A549 (cell line): ENCODE results near the gene FOS. TPM values are rescaled to one million over a fixed set of nuclear protein-coding genes. Genes with fewer than 3 reads are reported as not detected.
A peak's percentile ranks its signal among the peaks of the same experiment; 100 is the strongest.

Experiments
- ATAC-seq, 2 experiments: fragments of 200-7000 bp in 1 of 2; fragments of >200 bp in 1 of 2; cut with Nextera tagmentation in 1 of 2; cut with Tn5 transposase in 1 of 2; 3 replicates each; pipeline versions ENCODE4 v1.8.0 to v1.9.1; 2018 to 2020; ENCODE audit warnings: mild to moderate bottlenecking in 1 of 2, moderate library complexity in 1 of 2
- CTCF ChIA-PET: fragments of 300-600 bp; sonication (Branson Sonifier 250); formaldehyde crosslinking; extraction: SDS; loops from one replicate; lab custom pipeline; 2021; ENCODE audit warnings: antibody characterized with exemption, inconsistent platforms; lab: Yijun Ruan, JAX
- POLR2A ChIA-PET: fragments of 350-600 bp; formaldehyde crosslinking; extraction: SDS; loops from one replicate; lab custom pipeline; 2021; ENCODE audit warnings: antibody characterized with exemption, inconsistent platforms; lab: Yijun Ruan, JAX
- DNase-seq, 2 experiments: peaks; one replicate each; pipeline versions ENCODE4 v3.0.0 to v3.0.0-alpha.2; 2011 to 2016; ENCODE audit warnings: low read depth in 1 of 2, low spot score in 1 of 2
- FAIRE-seq: peaks from 2 replicates; lab custom pipeline; 2011; peaks lifted over from hg19 to GRCh38; lab: Jason Lieb, UNC
- H3K27ac ChIP-seq, 2 experiments: fragments of >200 bp; sonication (Bioruptor Twin); formaldehyde crosslinking; 3 replicates each; pipeline ENCODE4 v1.5.1; 2016 to 2017
- H3K4me1 ChIP-seq: fragments of >200 bp; sonication (Bioruptor Twin); formaldehyde crosslinking; 3 replicates; pipeline ENCODE4 v1.6.1; 2016
- H3K4me2 ChIP-seq: fragments of >200 bp; sonication (Bioruptor Twin); formaldehyde crosslinking; 3 replicates; pipeline ENCODE4 v1.6.1; 2016
- H3K4me3 ChIP-seq: fragments of >200 bp; sonication (Bioruptor Twin); formaldehyde crosslinking; 3 replicates; pipeline ENCODE4 v1.5.1; 2016
- H3K9me3 ChIP-seq: fragments of >200 bp; sonication (Bioruptor Twin); formaldehyde crosslinking; 3 replicates; pipeline ENCODE4 v1.6.1; 2016
- BHLHE40 ChIP-seq: IDR thresholded peaks from 2 replicates; pipeline ENCODE4 v1.6.1; 2012; ENCODE audit warnings: low read depth, low read length, inconsistent platforms
- CBX2 ChIP-seq: fragments of 200-600 bp; sonication (generic); IDR thresholded peaks from 2 replicates; pipeline ENCODE4 v1.6.1; 2016; ENCODE audit warnings: low read depth, mild to moderate bottlenecking, borderline replicate concordance
- CEBPB ChIP-seq, 2 experiments: fragments of >200 bp in 1 of 2; sonication (Bioruptor Twin) in 1 of 2; formaldehyde crosslinking in 1 of 2; IDR thresholded peaks; 2 replicates each; pipeline ENCODE4 v1.6.1; 2012 to 2016
- CHD2 ChIP-seq: fragments of 150-350 bp; IDR thresholded peaks from 2 replicates; pipeline ENCODE4 v1.6.1; 2014; ENCODE audit warnings: low read length; ENCODE audit not compliant: partially characterized antibody
- EHF ChIP-seq: fragments of 250-450 bp; sonication (Bioruptor Pico); IDR thresholded peaks from 2 replicates; pipeline ENCODE4 v1.5.0; 2020; ENCODE audit warnings: mild to moderate bottlenecking
- FOSL2 ChIP-seq, 2 experiments: fragments of 450-650 bp in 1 of 2; fragments of >200 bp in 1 of 2; sonication (Bioruptor Twin) in 1 of 2; formaldehyde crosslinking; IDR thresholded peaks; 2 replicates each; pipeline versions ENCODE4 v1.5.0 to v1.6.1; 2016 to 2020; ENCODE audit warnings: mild to moderate bottlenecking in 1 of 2, moderate library complexity in 1 of 2
- HEYL ChIP-seq: fragments of 250-450 bp; sonication (Bioruptor Pico); IDR thresholded peaks from 2 replicates; pipeline ENCODE4 v1.8.0; 2021; ENCODE audit warnings: mild to moderate bottlenecking, moderate library complexity
- HOXA7 ChIP-seq: fragments of 250-450 bp; sonication (Bioruptor Pico); IDR thresholded peaks from 2 replicates; pipeline ENCODE4 v1.5.0; 2020; ENCODE audit warnings: mild to moderate bottlenecking, moderate library complexity
- HOXB13 ChIP-seq: fragments of 250-450 bp; sonication (Bioruptor Pico); IDR thresholded peaks from 2 replicates; pipeline ENCODE4 v1.5.0; 2020; ENCODE audit warnings: low read depth, mild to moderate bottlenecking, moderate library complexity
- NFE2L2 ChIP-seq: fragments of 150-350 bp; conservative IDR thresholded peaks from 2 replicates; pipeline ENCODE4 v1.6.1; 2014; ENCODE audit warnings: low read length
- NR3C1 ChIP-seq: fragments of >200 bp; sonication (Bioruptor Twin); formaldehyde crosslinking; IDR thresholded peaks from 3 replicates; pipeline ENCODE4 v1.6.1; 2017
- PHF8 ChIP-seq: fragments of 200-600 bp; sonication (generic); IDR thresholded peaks from 2 replicates; pipeline ENCODE4 v1.6.1; 2016; ENCODE audit warnings: low read depth, mild to moderate bottlenecking, antibody characterized with exemption, moderate library complexity, borderline replicate concordance
- RFX5 ChIP-seq: fragments of 450-650 bp; IDR thresholded peaks from 2 replicates; pipeline ENCODE4 v1.7.1; 2014; ENCODE audit warnings: antibody characterized with exemption, mild to moderate bottlenecking, moderate library complexity
- RNF2 ChIP-seq: fragments of 200-600 bp; sonication (generic); IDR thresholded peaks from 2 replicates; pipeline ENCODE4 v1.6.1; 2016; ENCODE audit warnings: low read depth, mild to moderate bottlenecking, antibody characterized with exemption, moderate library complexity, borderline replicate concordance
- SREBF2 ChIP-seq: fragments of 450-650 bp; IDR thresholded peaks from 2 replicates; pipeline ENCODE4 v1.6.1; 2014; ENCODE audit warnings: mild to moderate bottlenecking, moderate library complexity
- TFCP2L1 ChIP-seq: fragments of 250-450 bp; sonication (Bioruptor Pico); IDR thresholded peaks from 2 replicates; pipeline ENCODE4 v1.5.0; 2021; ENCODE audit warnings: mild to moderate bottlenecking
- TP53 ChIP-seq: fragments of 250-450 bp; sonication (Bioruptor Pico); IDR thresholded peaks from 2 replicates; pipeline ENCODE4 v1.5.0; 2021; ENCODE audit warnings: mild to moderate bottlenecking, moderate library complexity
- ZC3H11A ChIP-seq: fragments of 450-650 bp; IDR thresholded peaks from 2 replicates; pipeline ENCODE4 v1.6.1; 2014; ENCODE audit warnings: antibody characterized with exemption, mild to moderate bottlenecking
- ZFP36 ChIP-seq: fragments of 450-650 bp; IDR thresholded peaks from 2 replicates; pipeline ENCODE4 v1.6.1; 2014; ENCODE audit warnings: borderline replicate concordance; ENCODE audit not compliant: partially characterized antibody
- ZSCAN20 ChIP-seq: fragments of 250-450 bp; sonication (Bioruptor Pico); IDR thresholded peaks from 2 replicates; pipeline ENCODE4 v1.8.0; 2022; ENCODE audit warnings: mild to moderate bottlenecking, moderate library complexity
- WGBS: methylation state at CpG from one replicate; pipeline ENCODE4 v1.1.6; 2017; ENCODE audit errors: missing lambda C conversion rate; 5-methylcytosine and 5-hydroxymethylcytosine counted together
- polyA minus RNA-seq: library from RNA; depleted of rRNA, polyadenylated mRNA; stranded (reverse); fragments of >200 nt; gene quantifications from 2 replicates; pipeline ENCODE4 v1.2.3, GENCODE V29; 2011; rRNA and poly(A)+ RNA removed
- polyA plus RNA-seq, 4 experiments: library from polyadenylated mRNA; depleted of rRNA in 3 of 4; stranded (reverse); fragments of >200 nt; fragmentation: RNase III in 1 of 4; extraction: RNeasy Plus Mini Kit Qiagen cat#74134 plus additional on column Dnase treatment in 1 of 4; gene quantifications; 2 replicates in 3 of 4; 3 replicates in 1 of 4; pipeline ENCODE4 v1.2.3, GENCODE V29; 2011 to 2017
- TF ChIP-seq, protein P1 (sequence below): IDR thresholded peaks from 2 replicates; pipeline ENCODE4 v1.6.1; 2012; ENCODE audit warnings: low read depth, borderline replicate concordance
- TF ChIP-seq, protein P2 (sequence below): fragments of >200 bp; sonication (Bioruptor Twin); formaldehyde crosslinking; IDR thresholded peaks from 3 replicates; pipeline ENCODE4 v1.5.1; 2016
- TF ChIP-seq, protein P3 (sequence below): fragments of 150-350 bp; IDR thresholded peaks from 2 replicates; pipeline ENCODE4 v1.6.1; 2014; ENCODE audit warnings: low read depth, mild to moderate bottlenecking, low read length
- TF ChIP-seq, protein P4 (sequence below): IDR thresholded peaks from 2 replicates; pipeline ENCODE4 v1.6.1; 2012
- TF ChIP-seq, protein P5 (sequence below): IDR thresholded peaks from 2 replicates; pipeline ENCODE4 v1.6.1; 2012
- TF ChIP-seq, protein P6 (sequence below): fragments of 250-450 bp; sonication (Bioruptor Pico); IDR thresholded peaks from 2 replicates; pipeline ENCODE4 v1.5.0; 2021; ENCODE audit warnings: mild to moderate bottlenecking, moderate library complexity, borderline replicate concordance
- TF ChIP-seq, protein P7 (sequence below): fragments of 200-600 bp; sonication (generic); IDR thresholded peaks from 2 replicates; pipeline ENCODE4 v1.6.1; 2016; ENCODE audit warnings: antibody characterized with exemption, mild to moderate bottlenecking, moderate library complexity

The FOS gene
- polyA plus RNA-seq (2011; rRNA removed) = 197 and 256 TPM in 2 replicates
- 224 and 245 TPM in 2 replicates for polyA plus RNA-seq (2012; cell fraction: cytosol; rRNA removed)
- polyA plus RNA-seq (2012; cell fraction: nucleus; rRNA removed) = 701 and 1,020 TPM in 2 replicates
- polyA plus RNA-seq (2017; fragmentation: RNase III; extraction: RNeasy Plus Mini Kit Qiagen cat#74134 plus additional on column Dnase treatment) = 2.0 to 4.2 TPM (median 2.7 TPM) in 3 replicates
- polyA minus RNA-seq = 237 and 281 TPM in 2 replicates

DNA sequence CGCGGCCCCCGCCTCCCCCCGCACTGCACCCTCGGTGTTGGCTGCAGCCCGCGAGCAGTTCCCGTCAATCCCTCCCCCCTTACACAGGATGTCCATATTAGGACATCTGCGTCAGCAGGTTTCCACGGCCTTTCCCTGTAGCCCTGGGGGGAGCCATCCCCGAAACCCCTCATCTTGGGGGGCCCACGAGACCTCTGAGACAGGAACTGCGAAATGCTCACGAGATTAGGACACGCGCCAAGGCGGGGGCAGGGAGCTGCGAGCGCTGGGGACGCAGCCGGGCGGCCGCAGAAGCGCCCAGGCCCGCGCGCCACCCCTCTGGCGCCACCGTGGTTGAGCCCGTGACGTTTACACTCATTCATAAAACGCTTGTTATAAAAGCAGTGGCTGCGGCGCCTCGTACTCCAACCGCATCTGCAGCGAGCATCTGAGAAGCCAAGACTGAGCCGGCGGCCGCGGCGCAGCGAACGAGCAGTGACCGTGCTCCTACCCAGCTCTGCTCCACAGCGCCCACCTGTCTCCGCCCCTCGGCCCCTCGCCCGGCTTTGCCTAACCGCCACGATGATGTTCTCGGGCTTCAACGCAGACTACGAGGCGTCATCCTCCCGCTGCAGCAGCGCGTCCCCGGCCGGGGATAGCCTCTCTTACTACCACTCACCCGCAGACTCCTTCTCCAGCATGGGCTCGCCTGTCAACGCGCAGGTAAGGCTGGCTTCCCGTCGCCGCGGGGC, at the start of gene FOS:
FOS (plus strand) TSS at position 407 of the 731 bp plus-strand sequence; CDS start at position 562, 155 bp downstream.
- peak within 1 kb of the TSS; percentile 65 for H3K4me3 ChIP-seq
- ChIA-PET POLR2A (interaction anchor here (0.6 to 3.0 kb wide), 12 partner anchors 9 to 209 kb away, joined by 3 to 17 read pairs (median 4); partner anchors contain the start of gene ZC2HC1C), CTCF (no interaction called here)
- WGBS = 2% methylated on average over 49 of the region's 69 CpGs
- DNase-seq = peak; percentile 96 to 98
- ATAC-seq = peak; percentile 70
- FAIRE-seq = no peak
- no peaks in the 10 kb centered on the region for H3K9me3 ChIP-seq
- peak within 1 kb of the TSS; percentile 85 to 97 for H3K27ac ChIP-seq
- H3K4me1 ChIP-seq = peaks cover 28% of the 10 kb centered on the region
- peak within 1 kb of the TSS; percentile 91 for H3K4me2 ChIP-seq
- TF ChIP-seq CEBPB (IDR thresholded peaks at IDR 0.05) (no peak), PHF8 (peak; percentile 69), CBX2 (peak; percentile 76; the same call in 1 of the 2 replicates), BHLHE40 (peak; percentile 81), RNF2 (no peak), CHD2 (no peak), HEYL (CRISPR knock-in tag) (no peak), ZC3H11A (no peak), TP53 (CRISPR knock-in tag) (0 out of 2 replicates have a peak, but pooled peaks have one; percentile 73), EHF (CRISPR knock-in tag) (no peak), TFCP2L1 (CRISPR knock-in tag) (peak; percentile 93), ZFP36 (peak; percentile 37), SREBF2 (no peak), HOXA7 (CRISPR knock-in tag) (no peak; the same call in 1 of the 2 replicates), RFX5 (peak; percentile 47; the same call in 1 of the 2 replicates), HOXB13 (CRISPR knock-in tag) (peak; percentile 43; the same call in 1 of the 2 replicates), NR3C1 (no peak), NFE2L2 (no peak), ZSCAN20 (CRISPR knock-in tag) (no peak), FOSL2 (IDR thresholded peaks at IDR 0.05) (no peak), FOSL2 (CRISPR knock-in tag; IDR thresholded peaks at IDR 0.05) (no peak; the same call in 1 of the 2 replicates)
- TF ChIP-seq, protein P1, sequence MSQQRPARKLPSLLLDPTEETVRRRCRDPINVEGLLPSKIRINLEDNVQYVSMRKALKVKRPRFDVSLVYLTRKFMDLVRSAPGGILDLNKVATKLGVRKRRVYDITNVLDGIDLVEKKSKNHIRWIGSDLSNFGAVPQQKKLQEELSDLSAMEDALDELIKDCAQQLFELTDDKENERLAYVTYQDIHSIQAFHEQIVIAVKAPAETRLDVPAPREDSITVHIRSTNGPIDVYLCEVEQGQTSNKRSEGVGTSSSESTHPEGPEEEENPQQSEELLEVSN = no peak; the same call in 1 of the 2 replicates
- TF ChIP-seq, protein P2, sequence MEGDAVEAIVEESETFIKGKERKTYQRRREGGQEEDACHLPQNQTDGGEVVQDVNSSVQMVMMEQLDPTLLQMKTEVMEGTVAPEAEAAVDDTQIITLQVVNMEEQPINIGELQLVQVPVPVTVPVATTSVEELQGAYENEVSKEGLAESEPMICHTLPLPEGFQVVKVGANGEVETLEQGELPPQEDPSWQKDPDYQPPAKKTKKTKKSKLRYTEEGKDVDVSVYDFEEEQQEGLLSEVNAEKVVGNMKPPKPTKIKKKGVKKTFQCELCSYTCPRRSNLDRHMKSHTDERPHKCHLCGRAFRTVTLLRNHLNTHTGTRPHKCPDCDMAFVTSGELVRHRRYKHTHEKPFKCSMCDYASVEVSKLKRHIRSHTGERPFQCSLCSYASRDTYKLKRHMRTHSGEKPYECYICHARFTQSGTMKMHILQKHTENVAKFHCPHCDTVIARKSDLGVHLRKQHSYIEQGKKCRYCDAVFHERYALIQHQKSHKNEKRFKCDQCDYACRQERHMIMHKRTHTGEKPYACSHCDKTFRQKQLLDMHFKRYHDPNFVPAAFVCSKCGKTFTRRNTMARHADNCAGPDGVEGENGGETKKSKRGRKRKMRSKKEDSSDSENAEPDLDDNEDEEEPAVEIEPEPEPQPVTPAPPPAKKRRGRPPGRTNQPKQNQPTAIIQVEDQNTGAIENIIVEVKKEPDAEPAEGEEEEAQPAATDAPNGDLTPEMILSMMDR = no peak
- TF ChIP-seq, protein P3, sequence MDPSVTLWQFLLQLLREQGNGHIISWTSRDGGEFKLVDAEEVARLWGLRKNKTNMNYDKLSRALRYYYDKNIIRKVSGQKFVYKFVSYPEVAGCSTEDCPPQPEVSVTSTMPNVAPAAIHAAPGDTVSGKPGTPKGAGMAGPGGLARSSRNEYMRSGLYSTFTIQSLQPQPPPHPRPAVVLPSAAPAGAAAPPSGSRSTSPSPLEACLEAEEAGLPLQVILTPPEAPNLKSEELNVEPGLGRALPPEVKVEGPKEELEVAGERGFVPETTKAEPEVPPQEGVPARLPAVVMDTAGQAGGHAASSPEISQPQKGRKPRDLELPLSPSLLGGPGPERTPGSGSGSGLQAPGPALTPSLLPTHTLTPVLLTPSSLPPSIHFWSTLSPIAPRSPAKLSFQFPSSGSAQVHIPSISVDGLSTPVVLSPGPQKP = peak; percentile 91
- TF ChIP-seq, protein P4, sequence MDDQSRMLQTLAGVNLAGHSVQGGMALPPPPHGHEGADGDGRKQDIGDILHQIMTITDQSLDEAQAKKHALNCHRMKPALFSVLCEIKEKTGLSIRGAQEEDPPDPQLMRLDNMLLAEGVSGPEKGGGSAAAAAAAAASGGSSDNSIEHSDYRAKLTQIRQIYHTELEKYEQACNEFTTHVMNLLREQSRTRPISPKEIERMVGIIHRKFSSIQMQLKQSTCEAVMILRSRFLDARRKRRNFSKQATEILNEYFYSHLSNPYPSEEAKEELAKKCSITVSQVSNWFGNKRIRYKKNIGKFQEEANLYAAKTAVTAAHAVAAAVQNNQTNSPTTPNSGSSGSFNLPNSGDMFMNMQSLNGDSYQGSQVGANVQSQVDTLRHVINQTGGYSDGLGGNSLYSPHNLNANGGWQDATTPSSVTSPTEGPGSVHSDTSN = peak; percentile 51; the same call in 1 of the 2 replicates
- TF ChIP-seq, protein P5, sequence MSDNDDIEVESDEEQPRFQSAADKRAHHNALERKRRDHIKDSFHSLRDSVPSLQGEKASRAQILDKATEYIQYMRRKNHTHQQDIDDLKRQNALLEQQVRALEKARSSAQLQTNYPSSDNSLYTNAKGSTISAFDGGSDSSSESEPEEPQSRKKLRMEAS = peak; percentile 70
- TF ChIP-seq, protein P6, sequence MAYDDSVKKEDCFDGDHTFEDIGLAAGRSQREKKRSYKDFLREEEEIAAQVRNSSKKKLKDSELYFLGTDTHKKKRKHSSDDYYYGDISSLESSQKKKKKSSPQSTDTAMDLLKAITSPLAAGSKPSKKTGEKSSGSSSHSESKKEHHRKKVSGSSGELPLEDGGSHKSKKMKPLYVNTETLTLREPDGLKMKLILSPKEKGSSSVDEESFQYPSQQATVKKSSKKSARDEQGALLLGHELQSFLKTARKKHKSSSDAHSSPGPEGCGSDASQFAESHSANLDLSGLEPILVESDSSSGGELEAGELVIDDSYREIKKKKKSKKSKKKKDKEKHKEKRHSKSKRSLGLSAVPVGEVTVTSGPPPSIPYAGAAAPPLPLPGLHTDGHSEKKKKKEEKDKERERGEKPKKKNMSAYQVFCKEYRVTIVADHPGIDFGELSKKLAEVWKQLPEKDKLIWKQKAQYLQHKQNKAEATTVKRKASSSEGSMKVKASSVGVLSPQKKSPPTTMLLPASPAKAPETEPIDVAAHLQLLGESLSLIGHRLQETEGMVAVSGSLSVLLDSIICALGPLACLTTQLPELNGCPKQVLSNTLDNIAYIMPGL (CRISPR knock-in tag) = no peak
- TF ChIP-seq, protein P7, sequence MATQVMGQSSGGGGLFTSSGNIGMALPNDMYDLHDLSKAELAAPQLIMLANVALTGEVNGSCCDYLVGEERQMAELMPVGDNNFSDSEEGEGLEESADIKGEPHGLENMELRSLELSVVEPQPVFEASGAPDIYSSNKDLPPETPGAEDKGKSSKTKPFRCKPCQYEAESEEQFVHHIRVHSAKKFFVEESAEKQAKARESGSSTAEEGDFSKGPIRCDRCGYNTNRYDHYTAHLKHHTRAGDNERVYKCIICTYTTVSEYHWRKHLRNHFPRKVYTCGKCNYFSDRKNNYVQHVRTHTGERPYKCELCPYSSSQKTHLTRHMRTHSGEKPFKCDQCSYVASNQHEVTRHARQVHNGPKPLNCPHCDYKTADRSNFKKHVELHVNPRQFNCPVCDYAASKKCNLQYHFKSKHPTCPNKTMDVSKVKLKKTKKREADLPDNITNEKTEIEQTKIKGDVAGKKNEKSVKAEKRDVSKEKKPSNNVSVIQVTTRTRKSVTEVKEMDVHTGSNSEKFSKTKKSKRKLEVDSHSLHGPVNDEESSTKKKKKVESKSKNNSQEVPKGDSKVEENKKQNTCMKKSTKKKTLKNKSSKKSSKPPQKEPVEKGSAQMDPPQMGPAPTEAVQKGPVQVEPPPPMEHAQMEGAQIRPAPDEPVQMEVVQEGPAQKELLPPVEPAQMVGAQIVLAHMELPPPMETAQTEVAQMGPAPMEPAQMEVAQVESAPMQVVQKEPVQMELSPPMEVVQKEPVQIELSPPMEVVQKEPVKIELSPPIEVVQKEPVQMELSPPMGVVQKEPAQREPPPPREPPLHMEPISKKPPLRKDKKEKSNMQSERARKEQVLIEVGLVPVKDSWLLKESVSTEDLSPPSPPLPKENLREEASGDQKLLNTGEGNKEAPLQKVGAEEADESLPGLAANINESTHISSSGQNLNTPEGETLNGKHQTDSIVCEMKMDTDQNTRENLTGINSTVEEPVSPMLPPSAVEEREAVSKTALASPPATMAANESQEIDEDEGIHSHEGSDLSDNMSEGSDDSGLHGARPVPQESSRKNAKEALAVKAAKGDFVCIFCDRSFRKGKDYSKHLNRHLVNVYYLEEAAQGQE = peak; percentile 61
